ENCODE measurements around the gene IGSF5. TPM values are rescaled to one million over a fixed set of nuclear protein-coding genes. Genes with fewer than 3 reads are reported as not detected.

The IGSF5 gene
- total and polyA plus RNA-seq, 3 donors from 2014 or later: 0.39 to 1.6 (median 0.62) TPM

DNA sequence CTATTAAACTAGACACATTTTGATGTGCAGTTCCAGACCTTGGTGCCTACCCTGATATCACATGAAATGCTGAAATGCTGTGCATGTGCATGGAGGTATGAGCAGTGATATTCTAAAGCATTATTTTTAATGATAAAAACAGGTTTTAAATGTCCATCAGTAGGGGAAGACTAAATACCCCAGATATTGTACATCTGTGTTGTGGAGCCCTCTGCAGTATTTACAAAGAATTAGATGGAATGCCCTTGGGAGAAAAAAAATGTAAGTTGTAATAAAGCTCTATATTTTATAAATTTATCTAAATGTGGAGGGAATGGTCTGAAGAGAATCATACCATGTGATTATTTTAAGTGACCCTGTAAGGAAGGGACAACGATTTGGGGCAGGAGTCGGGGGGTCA, 39.1 kb upstream of the IGSF5 start:
- WGBS, 2 donors: 89 to 94% methylated on average over 2 of the region's 2 CpGs
- DNase-seq: no peak
- no peak overlapping the region for H3K4me3 ChIP-seq
- no peaks in the 10 kb centered on the region for H3K4me1 ChIP-seq
- H3K27me3 ChIP-seq: no peaks in the 10 kb centered on the region
- H3K27ac ChIP-seq: no peak overlapping the region
- TF ChIP-seq, protein P1, sequence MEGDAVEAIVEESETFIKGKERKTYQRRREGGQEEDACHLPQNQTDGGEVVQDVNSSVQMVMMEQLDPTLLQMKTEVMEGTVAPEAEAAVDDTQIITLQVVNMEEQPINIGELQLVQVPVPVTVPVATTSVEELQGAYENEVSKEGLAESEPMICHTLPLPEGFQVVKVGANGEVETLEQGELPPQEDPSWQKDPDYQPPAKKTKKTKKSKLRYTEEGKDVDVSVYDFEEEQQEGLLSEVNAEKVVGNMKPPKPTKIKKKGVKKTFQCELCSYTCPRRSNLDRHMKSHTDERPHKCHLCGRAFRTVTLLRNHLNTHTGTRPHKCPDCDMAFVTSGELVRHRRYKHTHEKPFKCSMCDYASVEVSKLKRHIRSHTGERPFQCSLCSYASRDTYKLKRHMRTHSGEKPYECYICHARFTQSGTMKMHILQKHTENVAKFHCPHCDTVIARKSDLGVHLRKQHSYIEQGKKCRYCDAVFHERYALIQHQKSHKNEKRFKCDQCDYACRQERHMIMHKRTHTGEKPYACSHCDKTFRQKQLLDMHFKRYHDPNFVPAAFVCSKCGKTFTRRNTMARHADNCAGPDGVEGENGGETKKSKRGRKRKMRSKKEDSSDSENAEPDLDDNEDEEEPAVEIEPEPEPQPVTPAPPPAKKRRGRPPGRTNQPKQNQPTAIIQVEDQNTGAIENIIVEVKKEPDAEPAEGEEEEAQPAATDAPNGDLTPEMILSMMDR (IDR thresholded peaks at IDR 0.05): no peak
- no peak for TF ChIP-seq POLR2A (IDR thresholded peaks at IDR 0.05)
- intact Hi-C loops (cut with DNase I; ENCODE audit: low total_unique reads): no loop called here
- no peaks in the 10 kb centered on the region for H3K9me3 ChIP-seq
- H3K36me3 ChIP-seq (ENCODE audit: low read depth, missing control alignments): no peaks in the 10 kb centered on the region

DNA sequence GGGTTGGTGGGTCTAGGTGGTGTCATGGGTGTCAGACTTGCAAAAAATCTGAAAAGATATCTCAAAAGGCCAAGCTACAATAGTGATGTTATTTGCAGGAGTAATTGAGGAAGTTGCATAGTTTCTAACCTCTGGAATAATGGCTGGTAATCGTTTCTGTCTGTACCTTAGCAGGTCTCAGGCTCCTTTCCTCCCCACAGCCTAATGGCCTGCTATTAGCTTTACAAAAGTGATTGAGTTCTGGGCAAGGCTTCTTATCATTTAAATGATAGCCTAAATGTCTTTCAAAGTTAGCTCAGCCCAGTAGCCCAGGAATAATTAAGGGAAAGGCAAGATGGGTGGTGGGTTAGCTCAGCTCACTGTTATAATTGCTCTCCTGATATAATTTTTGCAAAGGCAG, 37.7 kb upstream of the IGSF5 start:
- Histone ChIP-seq H3K27ac (no peak overlapping the region), H3K27me3 (no peaks in the 10 kb centered on the region), H3K36me3 (ENCODE audit: low read depth, missing control alignments) (no peaks in the 10 kb centered on the region), H3K9me3 (no peaks in the 10 kb centered on the region), H3K4me3 (no peak overlapping the region), H3K4me1 (no peaks in the 10 kb centered on the region)
- DNase-seq: no peak
- intact Hi-C loops (cut with DNase I; ENCODE audit: low total_unique reads): no loop called here
- 21 to 33% methylated on average over 1 of the region's 1 CpG for WGBS, 2 donors
- TF ChIP-seq, protein P1 (IDR thresholded peaks at IDR 0.05): no peak
- no peak for TF ChIP-seq POLR2A (IDR thresholded peaks at IDR 0.05)

DNA sequence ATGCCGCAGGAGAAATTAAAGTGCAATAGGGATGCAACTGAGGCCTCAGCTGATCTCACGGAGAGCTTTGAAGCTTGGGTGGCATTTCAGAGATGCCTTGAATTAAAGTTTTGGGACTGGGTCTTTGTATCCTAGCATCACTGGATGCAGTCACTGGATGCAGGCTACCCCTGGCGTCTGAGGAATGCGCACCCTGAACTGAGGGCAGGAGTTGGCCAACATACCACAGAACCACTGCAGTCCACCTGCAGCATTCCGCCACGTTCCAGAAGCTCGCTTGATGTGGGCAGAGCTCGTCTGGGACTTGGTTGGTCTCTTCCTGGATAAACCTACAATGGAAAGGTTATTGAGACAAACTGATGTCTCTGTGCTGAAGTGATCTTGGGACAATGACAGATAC, 34.1 kb upstream of the IGSF5 start:
- H3K9me3 ChIP-seq: no peaks in the 10 kb centered on the region
- intact Hi-C loops (cut with DNase I; ENCODE audit: low total_unique reads): loop anchor here (5.0 kb wide), 1 partner anchor 189 kb away; no protein-coding TSS in a partner anchor
- WGBS, 2 donors: 90 to 91% methylated on average over 6 to 8 of the region's 8 CpGs
- no peak overlapping the region for H3K4me3 ChIP-seq
- no peaks in the 10 kb centered on the region for H3K27me3 ChIP-seq
- no peaks in the 10 kb centered on the region for H3K36me3 ChIP-seq (ENCODE audit: low read depth, missing control alignments)
- DNase-seq: no peak
- H3K27ac ChIP-seq: no peak overlapping the region
- TF ChIP-seq, protein P1 (IDR thresholded peaks at IDR 0.05): no peak
- TF ChIP-seq POLR2A (IDR thresholded peaks at IDR 0.05): no peak
- H3K4me1 ChIP-seq: no peaks in the 10 kb centered on the region

DNA sequence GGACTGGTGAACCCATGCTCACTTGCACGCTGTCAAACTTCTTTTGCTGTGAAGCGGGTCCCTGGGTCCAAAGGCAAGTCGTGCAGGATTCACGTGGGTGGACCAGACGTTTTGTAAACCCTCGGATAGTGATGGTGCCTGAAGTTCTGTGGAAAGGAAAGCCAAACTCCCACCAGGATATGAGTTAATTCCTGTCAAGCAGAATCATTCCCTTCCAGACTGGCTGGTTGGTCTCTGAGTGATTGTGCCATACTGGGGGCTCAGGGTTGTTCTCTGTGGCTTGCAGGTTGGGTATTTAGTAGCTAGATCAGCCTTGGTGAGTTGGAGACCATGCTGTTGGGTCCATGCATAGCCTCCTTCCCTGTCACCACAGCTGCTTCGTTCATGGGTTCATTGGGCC, 32.7 kb upstream of the IGSF5 start:
- 76 to 91% methylated on average over 7 of the region's 7 CpGs for WGBS, 2 donors
- intact Hi-C loops (cut with DNase I; ENCODE audit: low total_unique reads): loop anchor here (5.0 kb wide), 1 partner anchor 190 kb away; no protein-coding TSS in a partner anchor
- TF ChIP-seq POLR2A (IDR thresholded peaks at IDR 0.05): no peak
- TF ChIP-seq, protein P1 (IDR thresholded peaks at IDR 0.05): no peak

DNA sequence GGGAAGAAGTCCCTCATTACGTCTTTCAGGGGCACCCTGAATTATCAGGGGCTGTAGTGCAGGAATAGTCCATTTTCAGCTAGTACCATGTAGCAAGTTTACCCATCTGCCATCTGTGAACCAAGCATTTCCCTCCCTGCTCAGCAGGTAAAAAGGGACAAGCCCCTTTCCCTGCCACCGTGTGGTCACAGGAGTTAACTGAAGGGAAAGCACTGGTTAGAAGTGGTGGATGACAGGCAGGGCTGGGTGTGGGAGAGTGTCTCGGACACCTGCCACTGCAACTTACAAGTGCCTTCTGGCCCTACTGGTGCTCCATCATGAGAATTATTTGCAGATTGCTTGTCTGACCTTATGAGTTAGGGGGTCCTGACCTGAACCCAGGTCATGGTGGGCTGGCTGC, 32.0 kb upstream of the IGSF5 start:
- Histone ChIP-seq H3K9me3 (no peaks in the 10 kb centered on the region), H3K4me3 (no peak overlapping the region), H3K27me3 (no peaks in the 10 kb centered on the region), H3K36me3 (ENCODE audit: low read depth, missing control alignments) (no peaks in the 10 kb centered on the region), H3K4me1 (no peaks in the 10 kb centered on the region), H3K27ac (no peak overlapping the region)
- WGBS, 2 donors: 69 to 70% methylated on average over 3 of the region's 3 CpGs
- TF ChIP-seq POLR2A (IDR thresholded peaks at IDR 0.05): no peak
- TF ChIP-seq, protein P1 (IDR thresholded peaks at IDR 0.05): no peak
- intact Hi-C loops (cut with DNase I; ENCODE audit: low total_unique reads): loop anchor here (5.0 kb wide), 1 partner anchor 191 kb away; no protein-coding TSS in a partner anchor
- no peak for DNase-seq

More for the DNA sequence above, 32.7 kb upstream of the IGSF5 start:
- H3K4me3 ChIP-seq: no peak overlapping the region
- no peak for DNase-seq
- H3K9me3 ChIP-seq: no peaks in the 10 kb centered on the region
- H3K36me3 ChIP-seq (ENCODE audit: low read depth, missing control alignments): no peaks in the 10 kb centered on the region
- H3K27ac ChIP-seq: no peak overlapping the region
- no peaks in the 10 kb centered on the region for H3K27me3 ChIP-seq
- no peaks in the 10 kb centered on the region for H3K4me1 ChIP-seq
